ENCODE data around the gene ANO9. TPM values are rescaled to one million over a fixed set of nuclear protein-coding genes. Genes with fewer than 3 reads are reported as not detected.

ANO9 gene
- total and polyA plus RNA-seq, 2 experiments from 2014 or later, result 9.0 to 10.2 TPM

DNA sequence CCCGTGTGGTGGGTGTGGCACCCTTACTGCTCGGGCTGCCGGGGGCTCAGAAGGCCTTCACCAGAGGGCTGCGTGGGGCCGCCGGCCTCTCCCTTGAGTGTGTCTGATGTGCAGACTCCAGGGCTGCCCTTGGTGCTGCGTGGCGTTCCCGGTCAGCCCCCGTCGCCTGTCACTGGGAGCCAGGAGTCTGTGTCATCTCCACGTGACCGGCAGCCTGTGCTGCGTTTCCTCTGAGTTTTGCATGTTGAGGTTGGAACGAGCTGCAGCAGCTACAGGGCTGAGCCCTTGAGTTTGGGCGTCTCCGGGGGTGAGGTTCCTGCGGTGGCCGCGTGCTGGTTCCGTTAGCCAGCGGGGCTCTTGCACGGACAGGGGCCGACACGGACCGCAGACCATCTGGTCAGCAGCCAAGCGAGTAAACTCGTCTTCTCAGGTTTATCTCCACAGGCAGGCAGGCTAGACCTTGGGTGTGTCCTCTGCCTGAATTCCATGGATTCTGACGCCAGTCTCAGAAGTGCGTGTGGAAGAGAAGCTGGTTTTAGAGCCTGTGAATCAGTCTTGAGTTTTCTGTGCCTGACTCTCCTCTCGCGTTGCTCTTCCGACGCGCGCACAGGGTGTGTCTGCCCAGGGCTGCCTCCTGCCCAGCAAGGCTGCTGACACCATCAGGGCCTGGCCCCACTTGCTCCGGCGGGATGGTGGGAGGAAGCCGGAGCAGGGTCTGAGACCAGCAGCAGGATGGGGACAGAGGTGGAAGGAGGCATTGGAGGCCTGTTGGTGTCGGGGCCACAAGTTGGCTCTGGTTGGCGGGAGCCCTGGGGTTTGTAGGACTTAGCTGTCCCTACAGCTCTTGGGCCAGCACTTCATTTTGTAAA, 18.8 kb upstream of the ANO9 start:
- DNase-seq (ENCODE audit: low spot score), result no peak
- Histone ChIP-seq H3K79me2 (replicated peaks; ENCODE audit: insufficient read depth) (peaks cover 47% of the 10 kb centered on the region), H3K9me2 (ENCODE audit: insufficient read depth) (no peaks in the 10 kb centered on the region), H3F3A (replicated peaks; ENCODE audit: low read depth) (peaks cover 7% of the 10 kb centered on the region; the same call in 1 of the 2 replicates), H4K20me1 (replicated peaks; ENCODE audit: insufficient read depth) (peaks cover 21% of the 10 kb centered on the region), H3K4me2 (no peak overlapping the region), H3K27me3 (ENCODE audit: insufficient read depth) (no peaks in the 10 kb centered on the region), H3K4me1 (ENCODE audit: insufficient read depth) (peaks cover 14% of the 10 kb centered on the region), H3K4me3 (no peak overlapping the region), H2AFZ (no peak overlapping the region), H3K27ac (ENCODE audit: low read depth) (no peak overlapping the region), H3K36me3 (ENCODE audit: insufficient read depth) (no peaks in the 10 kb centered on the region)
- H3K36me3 Mint-ChIP-seq (ENCODE audit: low read depth), result peaks cover 10% of the 10 kb centered on the region; the same call in 2 of the 3 replicates
- H3K4me1 Mint-ChIP-seq, result peaks cover 26% of the 10 kb centered on the region
- no peak for TF ChIP-seq ETS1 (IDR thresholded peaks at IDR 0.05)
- no peak for TF ChIP-seq EZH2phosphoT487 (IDR thresholded peaks at IDR 0.05; ENCODE audit: unreplicated experiment)
- no peak for TF ChIP-seq NANOG (IDR thresholded peaks at IDR 0.05; ENCODE audit: borderline replicate concordance)
- no peak for TF ChIP-seq POLR2AphosphoS5 (IDR thresholded peaks at IDR 0.05; ENCODE audit: low read depth)
- TF ChIP-seq CREB1 (CRISPR knock-in tag; IDR thresholded peaks at IDR 0.05; ENCODE audit: low read depth), result no peak
- TF ChIP-seq CTCF (conservative IDR thresholded peaks at IDR 0.05; ENCODE audit: low read depth in 2 of 2), result no peak
- TF ChIP-seq, protein P1, sequence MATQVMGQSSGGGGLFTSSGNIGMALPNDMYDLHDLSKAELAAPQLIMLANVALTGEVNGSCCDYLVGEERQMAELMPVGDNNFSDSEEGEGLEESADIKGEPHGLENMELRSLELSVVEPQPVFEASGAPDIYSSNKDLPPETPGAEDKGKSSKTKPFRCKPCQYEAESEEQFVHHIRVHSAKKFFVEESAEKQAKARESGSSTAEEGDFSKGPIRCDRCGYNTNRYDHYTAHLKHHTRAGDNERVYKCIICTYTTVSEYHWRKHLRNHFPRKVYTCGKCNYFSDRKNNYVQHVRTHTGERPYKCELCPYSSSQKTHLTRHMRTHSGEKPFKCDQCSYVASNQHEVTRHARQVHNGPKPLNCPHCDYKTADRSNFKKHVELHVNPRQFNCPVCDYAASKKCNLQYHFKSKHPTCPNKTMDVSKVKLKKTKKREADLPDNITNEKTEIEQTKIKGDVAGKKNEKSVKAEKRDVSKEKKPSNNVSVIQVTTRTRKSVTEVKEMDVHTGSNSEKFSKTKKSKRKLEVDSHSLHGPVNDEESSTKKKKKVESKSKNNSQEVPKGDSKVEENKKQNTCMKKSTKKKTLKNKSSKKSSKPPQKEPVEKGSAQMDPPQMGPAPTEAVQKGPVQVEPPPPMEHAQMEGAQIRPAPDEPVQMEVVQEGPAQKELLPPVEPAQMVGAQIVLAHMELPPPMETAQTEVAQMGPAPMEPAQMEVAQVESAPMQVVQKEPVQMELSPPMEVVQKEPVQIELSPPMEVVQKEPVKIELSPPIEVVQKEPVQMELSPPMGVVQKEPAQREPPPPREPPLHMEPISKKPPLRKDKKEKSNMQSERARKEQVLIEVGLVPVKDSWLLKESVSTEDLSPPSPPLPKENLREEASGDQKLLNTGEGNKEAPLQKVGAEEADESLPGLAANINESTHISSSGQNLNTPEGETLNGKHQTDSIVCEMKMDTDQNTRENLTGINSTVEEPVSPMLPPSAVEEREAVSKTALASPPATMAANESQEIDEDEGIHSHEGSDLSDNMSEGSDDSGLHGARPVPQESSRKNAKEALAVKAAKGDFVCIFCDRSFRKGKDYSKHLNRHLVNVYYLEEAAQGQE (IDR thresholded peaks at IDR 0.05; ENCODE audit: unreplicated experiment), result no peak
- no peak for ATAC-seq
- no peaks in the 10 kb centered on the region; the same call in 2 of the 3 replicates for H3K9me3 Mint-ChIP-seq
- H3K4me3 Mint-ChIP-seq, result no peak overlapping the region
- H3K27me3 Mint-ChIP-seq (ENCODE audit: insufficient read depth, low read depth, poor library complexity), result no peaks in the 10 kb centered on the region
- H3K27ac Mint-ChIP-seq, result no peak overlapping the region
